Trophoblast cell (in vitro differentiated cells and primary cell): ENCODE results near the gene SLC35F3.
"Not testable (repeated sequence)": the region's sequence is repeated elsewhere in the genome, so short reads cannot be mapped to it uniquely, and the experiment has no call there.

Experiments used
- DNase-seq, 2 donors: peaks; one replicate each; pipeline ENCODE4 v3.0.0-alpha.2; 2016
- H2AFZ ChIP-seq: 2 replicates; pipeline ENCODE4 v1.6.1; 2013; ENCODE audit warnings: low read length, moderate library complexity, mild to moderate bottlenecking; ENCODE audit not compliant: insufficient read depth, poor library complexity
- H2AK5ac ChIP-seq: 2 replicates; pipeline ENCODE4 v1.6.1; 2013; ENCODE audit warnings: mild to moderate bottlenecking, low read length
- H2BK120ac ChIP-seq: 2 replicates; pipeline ENCODE4 v1.6.1; 2013; ENCODE audit warnings: low read length, mild to moderate bottlenecking, moderate library complexity; ENCODE audit not compliant: insufficient read depth, poor library complexity
- H2BK12ac ChIP-seq: 2 replicates; pipeline ENCODE4 v1.6.1; 2013; ENCODE audit warnings: mild to moderate bottlenecking, low read length, moderate library complexity
- H2BK5ac ChIP-seq: 2 replicates; pipeline ENCODE4 v1.6.1; 2013; ENCODE audit warnings: low read length, low read depth, moderate library complexity, mild to moderate bottlenecking; ENCODE audit not compliant: poor library complexity
- H3K14ac ChIP-seq: 2 replicates; pipeline ENCODE4 v1.6.1; 2013; ENCODE audit warnings: mild to moderate bottlenecking, low read length
- H3K18ac ChIP-seq: 2 replicates; pipeline ENCODE4 v1.6.1; 2013; ENCODE audit warnings: mild to moderate bottlenecking, low read length
- H3K23ac ChIP-seq: 2 replicates; pipeline ENCODE4 v1.6.1; 2013; ENCODE audit warnings: low read length
- H3K27ac ChIP-seq: 2 replicates; pipeline ENCODE4 v1.5.1; 2013; ENCODE audit warnings: low read depth, mild to moderate bottlenecking, inconsistent platforms, low read length, moderate library complexity
- H3K27me3 ChIP-seq: 2 replicates; pipeline ENCODE4 v1.6.1; 2013; ENCODE audit warnings: inconsistent platforms, mild to moderate bottlenecking, low read length, moderate library complexity; ENCODE audit not compliant: insufficient read depth
- H3K36me3 ChIP-seq, 2 experiments: 1 replicate in 1 of 2; 2 replicates in 1 of 2; pipeline ENCODE4 v1.6.1; 2013; ENCODE audit warnings: low read length in 2 of 2, mild to moderate bottlenecking in 2 of 2, moderate library complexity in 1 of 2; ENCODE audit not compliant: insufficient read depth in 2 of 2, control insufficient read depth in 1 of 2
- H3K4ac ChIP-seq: 2 replicates; pipeline ENCODE4 v1.6.1; 2013; ENCODE audit warnings: low read depth, mild to moderate bottlenecking, low read length, moderate library complexity
- H3K4me1 ChIP-seq, 2 experiments: 1 replicate in 1 of 2; 2 replicates in 1 of 2; pipeline ENCODE4 v1.6.1; 2013; ENCODE audit warnings: low read length in 2 of 2, mild to moderate bottlenecking in 2 of 2, moderate library complexity in 1 of 2; ENCODE audit not compliant: insufficient read depth in 2 of 2, control insufficient read depth in 1 of 2
- H3K4me2 ChIP-seq: 2 replicates; pipeline ENCODE4 v1.6.1; 2013; ENCODE audit warnings: inconsistent platforms, mild to moderate bottlenecking, low read length, moderate library complexity
- H3K4me3 ChIP-seq: 2 replicates; pipeline ENCODE4 v1.5.1; 2013; ENCODE audit warnings: mild to moderate bottlenecking, low read depth, low read length, inconsistent platforms
- H3K79me1 ChIP-seq: one replicate; pipeline ENCODE4 v1.6.1; 2013; ENCODE audit warnings: low read length
- H3K79me2 ChIP-seq: 2 replicates; pipeline ENCODE4 v1.6.1; 2013; ENCODE audit warnings: low read length, mild to moderate bottlenecking; ENCODE audit not compliant: control insufficient read depth, insufficient read depth, poor library complexity
- H3K9ac ChIP-seq: 2 replicates; pipeline ENCODE4 v1.6.1; 2013; ENCODE audit warnings: mild to moderate bottlenecking, low read length
- H3K9me3 ChIP-seq: 2 replicates; pipeline ENCODE4 v1.6.1; 2013; ENCODE audit warnings: low read depth, mild to moderate bottlenecking, control low read depth, inconsistent platforms, low read length; ENCODE audit not compliant: insufficient read depth
- H4K12ac ChIP-seq: 2 replicates; pipeline ENCODE4 v1.6.1; 2013; ENCODE audit warnings: low read depth, mild to moderate bottlenecking, low read length, moderate library complexity
- H4K8ac ChIP-seq: 2 replicates; pipeline ENCODE4 v1.6.1; 2013; ENCODE audit warnings: low read depth, mild to moderate bottlenecking, low read length, moderate library complexity
- H4K91ac ChIP-seq: one replicate; pipeline ENCODE4 v1.6.1; 2013; ENCODE audit warnings: low read depth, mild to moderate bottlenecking, low read length, moderate library complexity
- WGBS: extraction: QIAGEN DNeasy Blood & Tissue Kit; methylation state at CpG from one replicate; pipeline ENCODE4 v1.1.7; 2013; ENCODE audit warnings: missing lambda C conversion rate; ENCODE audit not compliant: insufficient read length, insufficient coverage; ENCODE audit errors: extremely low coverage; 5-methylcytosine and 5-hydroxymethylcytosine counted together

SLC35F3 gene

DNA sequence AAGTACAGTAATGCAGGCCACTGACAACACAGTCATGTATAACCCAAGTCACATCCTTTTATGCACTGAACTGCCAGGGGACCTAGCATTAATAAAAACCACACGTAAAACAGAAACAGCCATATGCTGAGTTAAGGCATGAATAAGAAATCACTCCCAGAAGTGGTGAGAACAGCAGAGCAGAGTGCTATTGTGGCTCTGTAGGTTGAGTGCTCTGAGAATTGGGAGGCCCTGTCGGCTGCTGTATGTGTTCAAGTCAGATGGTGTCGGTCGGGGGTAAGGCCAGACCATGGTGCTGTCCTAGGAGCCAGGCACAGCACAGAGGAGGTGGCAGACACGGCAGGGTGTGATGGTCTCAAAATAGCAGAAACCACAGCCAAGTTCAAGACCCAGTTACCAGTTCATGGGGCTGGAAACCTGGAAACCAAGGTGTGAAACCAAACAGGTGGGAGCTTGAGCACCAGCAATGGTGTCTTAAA, 342.2 kb downstream of the SLC35F3 start:
- no peak overlapping the region for H3K23ac ChIP-seq
- no peak overlapping the region for H3K4me3 ChIP-seq
- no peak overlapping the region for H2AFZ ChIP-seq
- no peak overlapping the region for H3K14ac ChIP-seq
- no peak overlapping the region for H2BK5ac ChIP-seq
- H4K12ac ChIP-seq = no peak overlapping the region
- no peak overlapping the region for H4K8ac ChIP-seq
- no peak overlapping the region for H2BK120ac ChIP-seq
- H3K27ac ChIP-seq = no peak overlapping the region
- H3K79me2 ChIP-seq = no peaks in the 10 kb centered on the region
- no CpG with 5 or more reads among the region's 5 CpGs for WGBS
- H3K27me3 ChIP-seq = no peaks in the 10 kb centered on the region
- H3K4me1 ChIP-seq = no peaks in the 10 kb centered on the region
- H3K9me3 ChIP-seq = peaks cover 9% of the 10 kb centered on the region
- no peak overlapping the region for H3K4me2 ChIP-seq
- no peaks in the 10 kb centered on the region for H3K36me3 ChIP-seq
- no peaks in the 10 kb centered on the region for H3K79me1 ChIP-seq
- no peak for DNase-seq
- no peak overlapping the region for H3K9ac ChIP-seq
- no peak overlapping the region for H2BK12ac ChIP-seq
- no peak overlapping the region for H3K4ac ChIP-seq
- H4K91ac ChIP-seq = no peak overlapping the region
- H2AK5ac ChIP-seq = no peak overlapping the region
- H3K18ac ChIP-seq = no peak overlapping the region

DNA sequence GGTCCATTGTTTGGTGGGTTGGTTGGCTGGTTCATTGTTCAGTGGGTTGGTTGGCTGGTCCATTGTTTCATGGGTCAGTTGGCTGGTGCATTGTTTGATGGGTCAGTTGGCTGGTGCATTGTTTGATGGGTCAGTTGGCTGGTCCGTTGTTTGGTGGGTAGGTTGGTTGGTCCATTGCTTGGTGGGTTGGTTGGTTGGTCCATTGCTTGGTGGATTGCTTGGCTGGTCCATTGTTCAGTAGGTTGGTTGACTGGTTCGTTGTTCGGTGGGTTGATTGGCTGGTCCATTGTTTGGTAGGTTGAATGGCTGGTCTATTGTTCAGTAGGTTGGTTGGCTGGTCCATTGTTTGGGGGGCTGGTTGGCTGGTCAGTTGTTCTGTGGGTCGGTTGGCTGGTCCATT, 343.3 kb downstream of the SLC35F3 start:
- not testable (repeated sequence) for H2BK5ac ChIP-seq, H3K4me3 ChIP-seq, H3K14ac ChIP-seq, H3K9ac ChIP-seq, H2AFZ ChIP-seq, H3K27ac ChIP-seq, H3K23ac ChIP-seq, H3K36me3 ChIP-seq, H4K8ac ChIP-seq, H3K27me3 ChIP-seq, H3K18ac ChIP-seq, H4K91ac ChIP-seq, H2BK120ac ChIP-seq, H4K12ac ChIP-seq, H3K9me3 ChIP-seq, H2AK5ac ChIP-seq, H3K79me2 ChIP-seq, H2BK12ac ChIP-seq, H3K4me2 ChIP-seq, H3K79me1 ChIP-seq, H3K4me1 ChIP-seq, DNase-seq, H3K4ac ChIP-seq
- no CpG with 5 or more reads among the region's 4 CpGs for WGBS

DNA sequence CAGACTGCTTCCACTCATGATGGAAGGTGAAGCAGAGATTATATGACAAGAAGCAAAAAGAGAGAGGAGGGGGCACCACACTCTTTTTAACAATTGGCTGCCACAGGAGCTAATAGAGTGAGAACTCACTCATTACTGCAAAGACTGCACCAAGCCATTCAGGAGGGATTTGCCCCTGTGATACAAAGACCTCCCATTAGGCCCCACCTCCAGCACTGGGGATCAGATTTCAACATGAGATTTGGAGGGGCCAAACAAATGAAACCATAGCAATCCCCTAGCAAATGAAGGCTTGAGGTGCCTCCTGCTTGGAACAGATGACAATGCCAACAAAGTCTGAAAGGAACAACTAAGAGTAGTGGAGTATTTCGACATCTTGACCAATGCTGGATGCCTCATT, 346.3 kb downstream of the SLC35F3 start:
- no peaks in the 10 kb centered on the region for H3K4me1 ChIP-seq
- no peak overlapping the region for H3K4ac ChIP-seq
- DNase-seq = no peak
- no peak overlapping the region for H3K27ac ChIP-seq
- H3K9me3 ChIP-seq = peaks cover 7% of the 10 kb centered on the region
- no peak overlapping the region for H3K4me3 ChIP-seq
- no peak overlapping the region for H4K12ac ChIP-seq
- H3K14ac ChIP-seq = no peak overlapping the region
- no peaks in the 10 kb centered on the region for H3K27me3 ChIP-seq
- no peak overlapping the region for H2BK12ac ChIP-seq
- no peak overlapping the region for H2AFZ ChIP-seq
- H3K4me2 ChIP-seq = no peak overlapping the region
- H3K9ac ChIP-seq = no peak overlapping the region
- no peak overlapping the region for H3K23ac ChIP-seq
- no peak overlapping the region for H4K91ac ChIP-seq
- no peaks in the 10 kb centered on the region for H3K79me1 ChIP-seq
- H2AK5ac ChIP-seq = no peak overlapping the region
- H4K8ac ChIP-seq = no peak overlapping the region
- WGBS = no CpG with 5 or more reads among the region's 1 CpG
- H3K18ac ChIP-seq = no peak overlapping the region
- H2BK120ac ChIP-seq = no peak overlapping the region
- no peaks in the 10 kb centered on the region for H3K79me2 ChIP-seq
- H3K36me3 ChIP-seq = no peaks in the 10 kb centered on the region
- H2BK5ac ChIP-seq = no peak overlapping the region

DNA sequence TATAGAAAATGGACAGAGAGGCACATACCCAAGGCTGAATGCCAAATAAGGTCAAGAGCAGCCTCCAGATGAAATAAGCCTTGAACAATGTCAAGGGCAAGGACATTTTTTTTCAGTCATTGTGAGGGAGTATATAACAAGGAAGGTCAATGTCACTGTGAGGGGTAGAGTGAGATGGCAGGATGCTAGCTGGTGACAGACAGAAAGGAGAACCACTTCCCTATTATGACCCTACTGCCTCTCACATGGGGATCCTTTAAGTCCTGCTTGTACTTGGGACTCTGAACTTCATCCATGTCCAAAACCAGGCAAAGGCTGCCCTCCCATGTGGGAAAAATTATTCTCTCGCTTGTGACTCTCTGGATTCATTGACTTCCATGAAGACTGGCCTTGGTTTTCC, 349.3 kb downstream of the SLC35F3 start:
- Histone ChIP-seq H3K79me2 (no peaks in the 10 kb centered on the region), H3K23ac (no peak overlapping the region), H3K27me3 (no peaks in the 10 kb centered on the region)

More for the DNA sequence above, 349.3 kb downstream of the SLC35F3 start:
- Histone ChIP-seq H4K91ac (no peak overlapping the region), H2AK5ac (no peak overlapping the region), H3K18ac (no peak overlapping the region), H3K9ac (no peak overlapping the region), H2BK5ac (no peak overlapping the region), H3K36me3 (no peaks in the 10 kb centered on the region), H3K4me3 (no peak overlapping the region), H3K4ac (no peak overlapping the region), H3K4me2 (no peak overlapping the region), H3K14ac (no peak overlapping the region), H3K4me1 (no peaks in the 10 kb centered on the region), H2BK12ac (no peak overlapping the region), H3K27ac (no peak overlapping the region), H4K8ac (no peak overlapping the region), H3K9me3 (no peaks in the 10 kb centered on the region), H4K12ac (no peak overlapping the region), H2BK120ac (no peak overlapping the region), H2AFZ (no peak overlapping the region), H3K79me1 (no peaks in the 10 kb centered on the region)
- no peak for DNase-seq
- WGBS = no CpG with 5 or more reads among the region's 1 CpG
